ENCODE data around the gene CAD.
"Not testable (repeated sequence)": the region's sequence is repeated elsewhere in the genome, so short reads cannot be mapped to it uniquely, and the experiment has no call there.

CAD gene

DNA sequence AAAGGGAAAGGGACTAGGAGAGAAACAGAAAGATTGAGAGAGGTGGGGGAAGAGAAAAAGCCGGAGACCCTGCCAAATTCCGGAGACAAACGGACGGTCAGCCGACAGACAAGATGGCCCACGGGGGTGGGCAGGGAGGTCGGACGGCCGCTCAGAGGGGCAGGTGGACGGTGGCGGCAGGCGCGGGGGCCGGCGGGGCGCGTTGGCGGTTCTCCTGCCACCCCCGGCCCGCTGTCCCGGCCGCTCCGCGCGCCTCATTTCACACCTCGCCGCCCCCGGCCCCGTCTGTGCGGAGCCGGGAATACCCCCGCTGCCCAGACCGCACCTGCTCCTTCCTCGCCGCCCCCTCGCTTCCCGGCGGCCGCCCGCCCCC is 44.7 kb downstream of the CAD start:
- TF ChIP-seq, protein P1, sequence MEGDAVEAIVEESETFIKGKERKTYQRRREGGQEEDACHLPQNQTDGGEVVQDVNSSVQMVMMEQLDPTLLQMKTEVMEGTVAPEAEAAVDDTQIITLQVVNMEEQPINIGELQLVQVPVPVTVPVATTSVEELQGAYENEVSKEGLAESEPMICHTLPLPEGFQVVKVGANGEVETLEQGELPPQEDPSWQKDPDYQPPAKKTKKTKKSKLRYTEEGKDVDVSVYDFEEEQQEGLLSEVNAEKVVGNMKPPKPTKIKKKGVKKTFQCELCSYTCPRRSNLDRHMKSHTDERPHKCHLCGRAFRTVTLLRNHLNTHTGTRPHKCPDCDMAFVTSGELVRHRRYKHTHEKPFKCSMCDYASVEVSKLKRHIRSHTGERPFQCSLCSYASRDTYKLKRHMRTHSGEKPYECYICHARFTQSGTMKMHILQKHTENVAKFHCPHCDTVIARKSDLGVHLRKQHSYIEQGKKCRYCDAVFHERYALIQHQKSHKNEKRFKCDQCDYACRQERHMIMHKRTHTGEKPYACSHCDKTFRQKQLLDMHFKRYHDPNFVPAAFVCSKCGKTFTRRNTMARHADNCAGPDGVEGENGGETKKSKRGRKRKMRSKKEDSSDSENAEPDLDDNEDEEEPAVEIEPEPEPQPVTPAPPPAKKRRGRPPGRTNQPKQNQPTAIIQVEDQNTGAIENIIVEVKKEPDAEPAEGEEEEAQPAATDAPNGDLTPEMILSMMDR (IDR thresholded peaks at IDR 0.05; ENCODE audit: low read depth, low read length): no peak
- DNase-seq (ENCODE audit: extremely low read depth, low read depth): no peak

DNA sequence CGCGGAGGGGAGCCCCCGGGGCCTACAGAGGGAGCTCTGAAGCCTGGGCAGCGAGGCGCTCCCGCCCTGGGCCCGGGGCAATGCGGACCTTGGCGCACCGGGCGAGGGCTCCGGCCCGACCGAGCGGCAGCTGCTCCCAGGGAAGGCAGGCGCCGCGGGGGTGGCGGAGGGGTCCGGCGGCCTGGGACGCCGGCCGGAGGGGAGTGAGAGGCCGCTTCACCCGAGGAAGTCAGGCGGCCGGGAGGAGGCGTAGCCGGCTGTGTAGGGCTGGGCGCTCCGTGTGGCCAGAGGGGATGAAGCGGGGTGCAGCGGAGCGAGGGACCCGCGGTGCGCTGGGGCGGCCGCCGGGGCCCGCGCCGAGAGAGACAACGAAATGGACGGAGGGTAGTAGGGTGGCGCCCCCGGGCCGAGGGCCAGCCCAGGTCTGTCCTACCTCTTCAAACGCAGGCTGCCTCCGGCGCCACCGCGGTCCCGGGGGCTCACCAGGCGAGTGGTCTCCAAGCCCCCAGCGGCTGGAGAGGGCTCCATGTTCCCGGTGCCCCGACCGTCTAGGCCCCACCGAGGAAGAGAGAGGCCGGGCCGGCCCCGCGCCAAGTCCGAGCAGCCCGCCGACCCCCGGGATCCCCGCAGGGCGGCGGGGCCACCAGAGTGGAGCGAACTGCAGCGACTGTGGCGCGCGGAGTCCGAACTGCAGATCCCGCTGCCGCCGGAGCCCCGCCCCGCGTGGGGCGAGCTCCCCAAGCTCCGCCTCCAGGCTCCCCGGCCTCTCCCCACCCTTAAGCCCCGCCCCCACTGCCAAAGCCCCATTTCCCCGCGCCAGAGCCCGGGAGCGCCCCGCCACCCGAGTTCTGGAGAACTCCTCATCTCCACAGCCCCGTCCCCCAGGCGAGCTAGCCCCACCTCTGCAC is 45.5 kb downstream of the CAD start, which contains the start of gene SLC30A3:
Gene SLC30A3, minus strand, starts transcription at position 669 of the 908 bp plus-strand sequence. Its CDS starts 141 bp downstream, at position 528.
- no peak for DNase-seq (ENCODE audit: extremely low read depth, low read depth)

DNA sequence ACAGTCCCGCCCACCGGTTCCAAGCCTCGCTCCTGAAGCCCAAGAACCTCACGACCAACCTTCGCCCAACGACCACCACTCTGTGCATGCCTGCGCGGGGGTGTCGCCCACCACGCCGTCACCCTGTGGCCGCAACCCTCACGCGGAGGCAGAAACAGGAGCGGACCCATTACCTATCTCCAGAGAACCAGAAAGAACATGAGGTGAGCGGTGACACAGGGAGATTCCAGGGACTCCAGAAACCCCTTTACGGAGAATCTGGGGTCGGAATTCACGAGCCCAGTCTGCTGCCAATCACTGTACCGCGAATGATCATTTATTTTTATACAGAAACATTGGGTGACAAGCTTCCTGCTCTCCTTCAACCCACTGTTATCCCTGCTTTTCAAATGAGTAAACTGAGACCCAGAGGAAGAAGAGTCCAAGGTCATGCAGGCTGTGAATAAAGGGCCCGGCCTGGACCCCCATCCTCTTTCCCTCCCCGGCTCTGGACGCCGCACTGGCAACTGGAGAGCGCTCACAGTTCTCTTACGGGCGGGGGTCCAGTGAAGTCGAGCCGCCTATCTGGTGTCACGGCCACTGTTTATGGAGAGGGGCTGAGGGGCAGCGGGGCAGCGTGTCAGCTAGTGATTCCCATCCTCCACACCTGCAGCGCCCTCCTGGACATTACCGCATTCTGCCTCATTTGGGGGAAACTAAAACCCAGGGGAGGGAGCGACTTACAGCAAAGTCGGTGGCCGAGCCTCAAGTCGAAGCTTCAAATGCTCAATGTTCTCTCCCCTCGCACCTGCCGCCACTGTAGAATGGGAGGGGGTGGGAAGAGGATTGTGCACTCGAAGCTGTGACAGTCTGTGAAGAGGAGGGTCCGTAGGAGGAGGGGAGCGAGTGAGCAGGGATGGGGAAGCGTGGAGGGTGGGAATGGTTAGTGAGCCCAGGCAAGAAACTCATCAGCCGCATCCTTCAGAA is 46.4 kb downstream of the CAD start:
- no peak for DNase-seq (ENCODE audit: extremely low read depth, low read depth)

More for the DNA sequence above, 45.5 kb downstream of the CAD start, which contains the start of gene SLC30A3:
- TF ChIP-seq, protein P1 (IDR thresholded peaks at IDR 0.05; ENCODE audit: low read depth, low read length): no peak

DNA sequence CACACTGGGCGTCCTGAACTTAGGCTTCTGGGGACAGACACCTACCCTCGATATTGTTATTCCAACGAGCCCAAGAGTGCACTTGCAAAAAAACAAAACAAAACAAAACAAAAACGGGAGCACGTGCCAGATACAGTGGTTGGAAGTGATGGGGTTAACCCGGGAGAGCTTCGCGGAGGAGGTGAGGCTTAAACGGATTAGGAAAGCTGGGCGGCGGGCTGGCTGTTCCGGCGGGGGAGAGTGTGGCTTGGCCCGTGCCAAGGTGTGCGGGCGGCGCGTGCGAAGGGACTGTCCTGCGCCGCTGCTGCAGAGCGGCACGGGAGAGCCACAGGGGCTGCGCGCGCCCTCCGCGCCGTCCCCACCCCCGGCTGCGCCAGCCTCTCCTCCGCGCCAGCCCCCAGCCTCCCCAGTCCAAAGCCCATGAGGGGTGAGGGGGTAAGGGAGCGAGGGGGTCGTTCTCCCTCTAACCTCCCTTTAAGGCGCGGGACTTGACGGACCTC is 47.1 kb downstream of the CAD start:
- TF ChIP-seq, protein P1 (IDR thresholded peaks at IDR 0.05; ENCODE audit: low read depth, low read length): no peak

More for the DNA sequence above, 46.4 kb downstream of the CAD start:
- TF ChIP-seq, protein P1 (IDR thresholded peaks at IDR 0.05; ENCODE audit: low read depth, low read length): no peak

DNA sequence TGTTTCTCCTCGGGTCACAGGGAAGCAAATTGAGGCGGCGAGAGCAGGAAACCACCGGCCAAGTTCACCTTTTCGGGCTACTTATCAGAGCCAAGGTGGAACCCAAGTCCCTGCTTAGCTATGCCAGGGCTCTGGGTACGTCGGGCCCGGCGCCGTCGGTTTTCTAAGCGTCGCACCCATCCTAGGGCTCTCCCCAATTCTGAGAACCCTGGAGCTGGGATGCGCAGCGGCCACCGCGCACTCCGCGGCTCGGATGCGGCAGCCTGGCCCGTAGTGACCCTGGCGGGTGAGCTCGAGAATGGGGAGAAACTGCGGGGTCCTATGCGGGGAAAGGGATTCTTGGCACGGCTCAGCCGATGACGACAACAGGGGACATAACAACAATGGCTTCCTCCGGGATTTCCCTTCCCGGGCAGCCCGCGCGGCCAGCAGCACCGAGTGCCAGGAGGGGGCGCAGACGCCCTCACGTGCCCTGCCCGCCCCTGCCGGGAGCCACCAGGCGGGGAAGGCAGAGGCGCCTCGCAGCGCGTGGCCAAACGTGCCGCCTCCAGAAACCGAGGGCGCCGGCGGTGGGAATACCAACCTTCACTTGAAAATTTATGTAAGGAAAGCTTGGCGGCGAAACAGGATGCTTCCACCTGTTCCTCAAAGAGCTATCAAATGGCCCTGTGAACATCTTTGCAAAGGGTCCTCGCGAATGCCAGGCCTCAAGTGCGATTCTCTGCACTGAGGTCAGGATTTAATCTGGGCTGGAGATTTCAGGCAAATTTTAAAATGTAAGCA is 47.8 kb downstream of the CAD start:
- DNase-seq (ENCODE audit: extremely low read depth, low read depth): no peak
- TF ChIP-seq, protein P1 (IDR thresholded peaks at IDR 0.05; ENCODE audit: low read depth, low read length): peak; percentile 45

More for the DNA sequence above, 47.1 kb downstream of the CAD start:
- no peak for DNase-seq (ENCODE audit: extremely low read depth, low read depth)

DNA sequence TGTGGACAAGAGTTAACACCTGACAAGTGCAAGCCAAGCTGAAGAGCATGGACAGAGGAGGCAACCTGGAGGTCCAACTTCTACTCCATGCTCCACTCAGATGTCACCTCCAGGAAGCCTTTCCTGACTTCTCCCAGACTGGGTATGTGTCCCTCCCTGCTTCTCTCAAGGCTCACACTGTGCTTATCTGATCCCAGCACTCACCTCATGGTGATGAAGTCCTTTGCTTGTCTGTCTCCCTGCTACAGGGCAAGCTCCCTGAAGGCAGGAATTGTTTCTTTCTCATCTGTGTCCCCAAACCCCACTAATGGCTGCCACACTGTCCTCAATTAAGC is 48.3 kb downstream of the CAD start:
- TF ChIP-seq, protein P1 (IDR thresholded peaks at IDR 0.05; ENCODE audit: low read depth, low read length): no peak
- no peak for DNase-seq (ENCODE audit: extremely low read depth, low read depth)

DNA sequence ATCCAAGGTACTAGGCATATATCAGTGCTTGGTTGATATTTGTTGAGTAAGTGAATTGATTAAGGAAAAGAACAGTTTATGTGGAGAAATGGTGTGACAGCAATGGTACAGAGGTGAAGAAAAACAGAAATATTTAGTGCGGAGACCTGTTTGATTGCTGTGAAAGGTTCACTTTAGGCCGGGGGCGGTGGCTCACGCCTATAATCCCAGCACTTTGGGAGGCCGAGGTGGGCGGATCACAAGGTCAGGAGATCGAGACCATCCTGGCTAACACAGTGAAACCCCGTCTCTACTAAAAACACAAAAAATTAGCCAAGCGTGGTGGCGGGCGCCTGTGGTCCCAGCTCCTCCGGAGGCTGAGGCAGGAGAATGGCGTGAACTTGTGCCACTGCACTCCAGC is 51.1 kb downstream of the CAD start:
- DNase-seq (ENCODE audit: extremely low read depth, low read depth): not testable (repeated sequence)

Measured in AG09319 (cell line).